HFFc6 (cell line): ENCODE results near the gene NIFK. TPM values are rescaled to one million over a fixed set of nuclear protein-coding genes. Genes with fewer than 3 reads are reported as not detected.
A peak's percentile ranks its signal among the peaks of the same experiment; 100 is the strongest.

ENCODE experiments used
- DNase-seq: peaks from one replicate; pipeline ENCODE4 v3.0.0-alpha.2; 2018
- H3K27ac Mint-ChIP-seq: 2 replicates; pipeline ENCODE4 v1.8.0; 2020; ENCODE audit warnings: mild to moderate bottlenecking, mixed read lengths
- H3K27me3 Mint-ChIP-seq: 2 replicates; pipeline ENCODE4 v1.8.0; 2021; ENCODE audit warnings: mild to moderate bottlenecking, moderate library complexity, mixed read lengths; ENCODE audit not compliant: insufficient read depth
- H3K36me3 Mint-ChIP-seq: 2 replicates; pipeline ENCODE4 v1.8.0; 2021; ENCODE audit warnings: low read depth, mixed read lengths
- H3K4me1 Mint-ChIP-seq: 2 replicates; pipeline ENCODE4 v1.8.0; 2020; ENCODE audit warnings: low read depth, mixed read lengths
- H3K4me3 Mint-ChIP-seq: 2 replicates; pipeline ENCODE4 v1.8.0; 2020; ENCODE audit warnings: mild to moderate bottlenecking, moderate library complexity, mixed read lengths
- H3K9me3 Mint-ChIP-seq: 2 replicates; pipeline ENCODE4 v1.8.0; 2020; ENCODE audit warnings: mild to moderate bottlenecking, mixed read lengths
- long read RNA-seq: library from polyadenylated mRNA; unstranded; transcript quantifications from one replicate; pipeline ENCODE4 v2.0.0, GENCODE V29; 2019
- total RNA-seq, 6 experiments: library from RNA; stranded (reverse); fragmentation: NEBNext Ultra II Directional; extraction: Animal tissue kit (Norgen Biotek cat#: 25700); gene quantifications; 2 replicates in 1 of 6; 3 replicates in 5 of 6; pipeline ENCODE4 v1.2.3, GENCODE V29; 2021
- TF ChIP-seq, protein P1 (sequence below): fragments of 200-600 bp; sonication (generic); IDR thresholded peaks from 2 replicates; pipeline ENCODE4 v1.5.0; 2021; ENCODE audit warnings: antibody characterized with exemption, mild to moderate bottlenecking

Gene NIFK
- total RNA-seq = 10 to 100 TPM; 67.2 to 82.4 (median 73.3) TPM
- long read RNA-seq, transcript NIFK-205 (4 exons, 1,096 nt) = minor isoform, 31 of 88 reads
- long read RNA-seq, transcript NIFK-201 (7 exons, 1,734 nt) = major isoform, 48 of 88 reads
- long read RNA-seq, partial matches to known transcripts = 2 of 88 reads
- long read RNA-seq, other reads (novel, unspliced or antisense) = 6 of 88 reads

DNA sequence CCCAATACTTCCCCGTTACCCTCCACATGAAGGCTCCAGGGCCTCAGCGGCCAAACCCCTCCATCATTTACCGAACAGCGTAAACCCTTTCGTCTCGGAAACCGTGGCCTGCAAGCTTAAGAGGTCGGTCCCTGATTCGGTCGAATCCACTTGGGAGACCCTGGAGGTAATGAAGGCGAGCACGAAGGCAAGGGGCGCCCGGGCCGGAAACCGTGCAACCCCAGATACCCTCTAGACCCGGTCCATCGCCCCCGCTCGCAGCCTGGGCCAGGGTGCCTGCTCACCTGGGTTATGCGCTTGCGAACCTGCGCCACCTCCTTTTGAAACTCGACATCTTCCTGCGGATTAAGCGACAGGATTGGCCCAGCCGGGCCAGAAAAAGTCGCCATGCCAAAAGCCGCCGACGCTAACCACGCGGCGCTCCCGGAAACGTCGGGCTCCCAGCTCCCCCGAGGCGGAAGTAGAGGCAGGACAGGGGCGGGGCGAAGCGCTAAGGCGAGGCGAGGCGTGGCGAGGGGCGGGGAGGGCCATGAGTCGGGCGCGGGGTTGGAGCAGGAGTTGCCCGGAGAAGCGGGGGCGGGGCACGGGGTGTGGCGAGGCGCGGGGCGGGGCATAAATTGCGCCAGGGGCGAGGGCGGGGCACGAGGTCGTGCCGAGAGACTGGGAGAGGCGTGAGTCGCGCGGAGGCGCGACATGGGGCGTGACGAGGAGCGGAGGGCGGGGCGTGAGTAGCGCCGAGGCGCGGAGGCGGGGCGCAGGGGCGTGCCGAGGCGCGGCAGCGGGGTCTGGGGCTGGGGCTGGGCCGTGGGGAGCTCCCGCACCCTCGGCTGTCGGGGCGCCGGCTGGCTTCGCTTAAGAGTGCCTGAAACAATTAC, at the start of gene NIFK:
Gene NIFK, minus strand, starts transcription at position 414 of the 875 bp plus-strand sequence. Its CDS starts 25 bp downstream, at position 389.
- H3K27me3 Mint-ChIP-seq = no peaks in the 10 kb centered on the region; the same call in 1 of the 2 replicates
- DNase-seq = peak; percentile 97
- H3K27ac Mint-ChIP-seq = peak within 1 kb of the TSS; percentile 90
- H3K9me3 Mint-ChIP-seq = no peaks in the 10 kb centered on the region
- TF ChIP-seq, protein P1, sequence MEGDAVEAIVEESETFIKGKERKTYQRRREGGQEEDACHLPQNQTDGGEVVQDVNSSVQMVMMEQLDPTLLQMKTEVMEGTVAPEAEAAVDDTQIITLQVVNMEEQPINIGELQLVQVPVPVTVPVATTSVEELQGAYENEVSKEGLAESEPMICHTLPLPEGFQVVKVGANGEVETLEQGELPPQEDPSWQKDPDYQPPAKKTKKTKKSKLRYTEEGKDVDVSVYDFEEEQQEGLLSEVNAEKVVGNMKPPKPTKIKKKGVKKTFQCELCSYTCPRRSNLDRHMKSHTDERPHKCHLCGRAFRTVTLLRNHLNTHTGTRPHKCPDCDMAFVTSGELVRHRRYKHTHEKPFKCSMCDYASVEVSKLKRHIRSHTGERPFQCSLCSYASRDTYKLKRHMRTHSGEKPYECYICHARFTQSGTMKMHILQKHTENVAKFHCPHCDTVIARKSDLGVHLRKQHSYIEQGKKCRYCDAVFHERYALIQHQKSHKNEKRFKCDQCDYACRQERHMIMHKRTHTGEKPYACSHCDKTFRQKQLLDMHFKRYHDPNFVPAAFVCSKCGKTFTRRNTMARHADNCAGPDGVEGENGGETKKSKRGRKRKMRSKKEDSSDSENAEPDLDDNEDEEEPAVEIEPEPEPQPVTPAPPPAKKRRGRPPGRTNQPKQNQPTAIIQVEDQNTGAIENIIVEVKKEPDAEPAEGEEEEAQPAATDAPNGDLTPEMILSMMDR = peak; percentile 6; the same call in 1 of the 2 replicates
- peaks cover 25% of the 10 kb centered on the region for H3K36me3 Mint-ChIP-seq
- peaks cover 20% of the 10 kb centered on the region for H3K4me1 Mint-ChIP-seq
- H3K4me3 Mint-ChIP-seq = peak within 1 kb of the TSS; percentile 93

DNA sequence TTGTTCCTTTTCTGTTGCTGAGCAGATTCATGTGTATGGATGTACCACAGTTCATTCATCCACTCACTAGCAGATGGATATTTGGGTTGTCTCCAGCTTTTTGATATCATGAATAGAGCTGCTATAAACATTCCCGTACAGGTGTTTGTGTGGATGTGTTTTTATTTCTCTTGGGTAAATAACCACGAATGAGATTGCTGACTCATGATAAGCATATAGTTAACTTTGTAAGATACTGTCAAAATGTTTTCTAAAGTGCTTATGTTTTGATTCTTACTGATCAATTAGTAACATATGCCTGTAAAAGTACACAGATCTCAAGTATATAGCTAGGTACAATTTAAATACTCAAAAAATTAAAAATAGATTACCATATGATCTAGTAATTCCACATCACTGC, 46.5 kb upstream of the NIFK start:
- Mint-ChIP-seq H3K27ac (no peak overlapping the region), H3K4me3 (no peak overlapping the region), H3K4me1 (no peaks in the 10 kb centered on the region), H3K27me3 (peaks cover 13% of the 10 kb centered on the region), H3K9me3 (no peaks in the 10 kb centered on the region), H3K36me3 (no peaks in the 10 kb centered on the region)
- TF ChIP-seq, protein P1 = no peak
- no peak for DNase-seq

GRCh38 chr2:121778741-121779487, 42.2 kb upstream of the NIFK start:
- DNase-seq = no peak
- H3K4me3 Mint-ChIP-seq = no peak overlapping the region

GRCh38 chr2:121777699-121778058, 41.0 kb upstream of the NIFK start:
- H3K36me3 Mint-ChIP-seq = no peaks in the 10 kb centered on the region
- H3K4me1 Mint-ChIP-seq = peaks cover 27% of the 10 kb centered on the region
- no peak overlapping the region for H3K27ac Mint-ChIP-seq
- peak; percentile 17 for DNase-seq
- no peaks in the 10 kb centered on the region for H3K9me3 Mint-ChIP-seq
- peaks cover 4% of the 10 kb centered on the region for H3K27me3 Mint-ChIP-seq
- TF ChIP-seq, protein P1 = no peak
- H3K4me3 Mint-ChIP-seq = no peak overlapping the region

More at GRCh38 chr2:121778741-121779487, 42.2 kb upstream of the NIFK start:
- Mint-ChIP-seq H3K27ac (no peak overlapping the region), H3K4me1 (peaks cover 27% of the 10 kb centered on the region), H3K9me3 (no peaks in the 10 kb centered on the region), H3K36me3 (no peaks in the 10 kb centered on the region), H3K27me3 (peaks cover 7% of the 10 kb centered on the region)
- TF ChIP-seq, protein P1 = no peak

DNA sequence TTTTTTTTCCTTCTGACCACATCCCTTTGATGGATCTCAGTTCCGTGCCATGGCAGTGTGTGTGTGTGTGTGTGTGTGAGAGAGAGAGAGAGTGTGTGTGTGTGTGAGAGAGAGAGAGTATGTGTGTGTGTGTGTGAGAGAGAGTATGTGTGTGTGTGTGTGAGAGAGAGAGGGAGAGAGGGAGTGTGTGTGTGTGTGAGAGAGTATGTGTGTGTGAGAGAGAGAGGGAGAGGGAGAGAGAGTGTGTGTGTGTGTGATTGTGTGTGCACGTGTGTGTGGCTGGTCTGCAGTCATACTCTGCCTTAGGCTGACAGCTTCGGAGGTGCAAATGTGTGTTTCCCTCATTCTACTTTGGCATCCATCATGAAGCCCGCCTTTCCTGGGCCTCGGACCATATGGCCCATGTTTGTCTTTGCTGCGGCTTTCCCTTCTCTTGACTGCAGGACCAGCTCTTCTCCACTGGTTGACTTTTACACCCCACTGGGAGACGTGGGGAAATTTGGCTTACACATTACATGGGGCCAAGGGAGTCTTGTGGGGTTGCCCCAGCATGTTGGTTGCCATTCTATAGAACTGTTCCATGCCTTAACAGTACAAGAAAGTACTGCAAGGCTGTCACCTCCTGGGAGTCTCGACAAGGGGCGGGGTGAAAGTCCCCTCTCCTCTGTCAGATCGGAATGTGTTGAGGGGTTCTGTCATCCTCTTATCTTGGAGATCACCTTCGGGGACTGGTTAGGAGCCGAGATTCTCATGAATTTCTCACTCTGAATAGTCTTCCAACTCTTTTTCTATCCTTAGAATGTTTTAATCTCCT, 40.4 kb upstream of the NIFK start:
- H3K4me3 Mint-ChIP-seq = no peak overlapping the region
- H3K27ac Mint-ChIP-seq = no peak overlapping the region
- H3K4me1 Mint-ChIP-seq = peaks cover 31% of the 10 kb centered on the region
- no peaks in the 10 kb centered on the region for H3K9me3 Mint-ChIP-seq
- no peaks in the 10 kb centered on the region for H3K36me3 Mint-ChIP-seq
- H3K27me3 Mint-ChIP-seq = peaks cover 4% of the 10 kb centered on the region
- TF ChIP-seq, protein P1 = no peak
- no peak for DNase-seq
